H9 (cell line): ENCODE results near the gene TAOK3. TPM values are rescaled to one million over a fixed set of nuclear protein-coding genes. Genes with fewer than 3 reads are reported as not detected.

Experiments
- DNase-seq: peaks from one replicate; pipeline ENCODE4 v3.0.0-alpha.2; 2017
- H2AFZ ChIP-seq: one replicate; pipeline ENCODE4 v1.6.1; 2013; ENCODE audit warnings: mild to moderate bottlenecking, low read length, control low read depth, moderate library complexity
- H2AK5ac ChIP-seq: 2 replicates; pipeline ENCODE4 v1.6.1; 2013; ENCODE audit warnings: low read length, control low read depth, mixed read lengths; ENCODE audit not compliant: insufficient read length
- H2BK120ac ChIP-seq: one replicate; pipeline ENCODE4 v1.6.1; 2013; ENCODE audit warnings: low read depth, mild to moderate bottlenecking, low read length, control low read depth, inconsistent platforms; ENCODE audit not compliant: poor library complexity, severe bottlenecking
- H2BK12ac ChIP-seq: 2 replicates; pipeline ENCODE4 v1.6.1; 2013; ENCODE audit warnings: low read length, control low read depth, mixed read lengths, low read depth; ENCODE audit not compliant: insufficient read length
- H2BK15ac ChIP-seq: 2 replicates; pipeline ENCODE4 v1.6.1; 2013; ENCODE audit warnings: low read depth, low read length, control low read depth
- H2BK20ac ChIP-seq: one replicate; pipeline ENCODE4 v1.6.1; 2013; ENCODE audit warnings: low read depth, mild to moderate bottlenecking, low read length, control low read depth, inconsistent platforms; ENCODE audit not compliant: poor library complexity, severe bottlenecking
- H2BK5ac ChIP-seq: 2 replicates; pipeline ENCODE4 v1.6.1; 2013; ENCODE audit warnings: low read length, control low read depth, mixed read lengths; ENCODE audit not compliant: insufficient read length
- H3K14ac ChIP-seq: 2 replicates; pipeline ENCODE4 v1.6.1; 2013; ENCODE audit warnings: low read length, control low read depth; ENCODE audit not compliant: insufficient read depth
- H3K18ac ChIP-seq: 2 replicates; pipeline ENCODE4 v1.6.1; 2013; ENCODE audit warnings: low read depth, mild to moderate bottlenecking, mixed read lengths, low read length, control low read depth; ENCODE audit not compliant: insufficient read length
- H3K23ac ChIP-seq: 2 replicates; pipeline ENCODE4 v1.6.1; 2013; ENCODE audit warnings: low read length, control low read depth, mixed read lengths, low read depth; ENCODE audit not compliant: insufficient read length
- H3K23me2 ChIP-seq: 2 replicates; pipeline ENCODE4 v1.6.1; 2013; ENCODE audit warnings: low read depth, mild to moderate bottlenecking, mixed read lengths, low read length, control low read depth; ENCODE audit not compliant: insufficient read length, poor library complexity, severe bottlenecking
- H3K27ac ChIP-seq: 2 replicates; pipeline ENCODE4 v1.5.1; 2013; ENCODE audit warnings: low read length, control low read depth, mixed read lengths, low read depth; ENCODE audit not compliant: insufficient read length
- H3K27me3 ChIP-seq: 2 replicates; pipeline ENCODE4 v1.6.1; 2013; ENCODE audit warnings: low read length, control low read depth, inconsistent platforms; ENCODE audit not compliant: insufficient read depth
- H3K4ac ChIP-seq: 2 replicates; pipeline ENCODE4 v1.6.1; 2013; ENCODE audit warnings: low read depth, mild to moderate bottlenecking, control low read depth, inconsistent platforms, low read length, moderate library complexity
- H3K4me1 ChIP-seq: 2 replicates; pipeline ENCODE4 v1.6.1; 2013; ENCODE audit warnings: low read length, control low read depth, inconsistent platforms; ENCODE audit not compliant: insufficient read depth
- H3K4me2 ChIP-seq: 2 replicates; pipeline ENCODE4 v1.6.1; 2013; ENCODE audit warnings: low read length, control low read depth, mixed read lengths; ENCODE audit not compliant: insufficient read length, insufficient read depth
- H3K56ac ChIP-seq: 2 replicates; pipeline ENCODE4 v1.6.1; 2013; ENCODE audit warnings: low read depth, mild to moderate bottlenecking, mixed read lengths, low read length, control low read depth; ENCODE audit not compliant: insufficient read length
- H3K79me1 ChIP-seq: 2 replicates; pipeline ENCODE4 v1.6.1; 2013; ENCODE audit warnings: low read depth, mild to moderate bottlenecking, moderate library complexity, low read length, control low read depth, inconsistent platforms; ENCODE audit not compliant: insufficient read depth, poor library complexity, severe bottlenecking
- H3K79me2 ChIP-seq: 2 replicates; pipeline ENCODE4 v1.6.1; 2013; ENCODE audit warnings: low read length, control low read depth, inconsistent platforms; ENCODE audit not compliant: insufficient read depth
- H3K9ac ChIP-seq: 2 replicates; pipeline ENCODE4 v1.6.1; 2013; ENCODE audit warnings: low read length, control low read depth, mixed read lengths; ENCODE audit not compliant: insufficient read length; ENCODE audit errors: extremely low read depth
- H3K9me3 ChIP-seq: one replicate; pipeline ENCODE4 v1.6.1; 2013; ENCODE audit warnings: low read depth, low read length, inconsistent platforms; ENCODE audit not compliant: control insufficient read depth
- H3T11ph ChIP-seq: one replicate; pipeline ENCODE4 v1.6.1; 2013; ENCODE audit warnings: mild to moderate bottlenecking, low read length, control low read depth, inconsistent platforms
- H4K20me1 ChIP-seq: one replicate; pipeline ENCODE4 v1.6.1; 2013; ENCODE audit not compliant: control insufficient read depth, insufficient read length, insufficient read depth
- H4K5ac ChIP-seq: 2 replicates; pipeline ENCODE4 v1.6.1; 2013; ENCODE audit warnings: low read depth, mild to moderate bottlenecking, mixed read lengths, low read length, control low read depth; ENCODE audit not compliant: insufficient read length
- H4K8ac ChIP-seq: replicated peaks from 2 replicates; pipeline ENCODE4 v1.6.1; 2013; ENCODE audit warnings: low read length, control low read depth, mixed read lengths, low read depth; ENCODE audit not compliant: insufficient read length
- H4K91ac ChIP-seq: 2 replicates; pipeline ENCODE4 v1.6.1; 2013; ENCODE audit warnings: low read depth, mild to moderate bottlenecking, moderate library complexity, mixed read lengths, low read length, control low read depth; ENCODE audit not compliant: insufficient read length
- H3K27ac Mint-ChIP-seq, 3 experiments: 2 replicates in 2 of 3; 3 replicates in 1 of 3; pipeline ENCODE4 v1.8.0; 2020 to 2021; ENCODE audit warnings: mixed read lengths in 3 of 3, mild to moderate bottlenecking in 1 of 3, moderate library complexity in 1 of 3
- H3K27me3 Mint-ChIP-seq: 2 replicates; pipeline ENCODE4 v1.8.0; 2021; ENCODE audit warnings: low read depth, mild to moderate bottlenecking, moderate library complexity, mixed read lengths
- H3K36me3 Mint-ChIP-seq, 3 experiments: 2 replicates in 2 of 3; 3 replicates in 1 of 3; pipeline ENCODE4 v1.8.0; 2020 to 2021; ENCODE audit warnings: low read depth in 3 of 3, mixed read lengths in 3 of 3; ENCODE audit not compliant: insufficient read depth in 1 of 3
- H3K4me1 Mint-ChIP-seq, 2 experiments: 2 replicates each; pipeline ENCODE4 v1.8.0; 2020; ENCODE audit warnings: mixed read lengths in 2 of 2
- H3K4me3 Mint-ChIP-seq, 2 experiments: 2 replicates in 1 of 2; 3 replicates in 1 of 2; pipeline ENCODE4 v1.8.0; 2020 to 2021; ENCODE audit warnings: mild to moderate bottlenecking in 2 of 2, mixed read lengths in 2 of 2, moderate library complexity in 1 of 2
- H3K9me3 Mint-ChIP-seq, 2 experiments: 2 replicates in 1 of 2; 3 replicates in 1 of 2; pipeline ENCODE4 v1.8.0; 2020; ENCODE audit warnings: mild to moderate bottlenecking in 2 of 2, mixed read lengths in 2 of 2, moderate library complexity in 1 of 2
- CTCF ChIP-seq: fragments of 200-600 bp; sonication (generic); conservative IDR thresholded peaks from 3 replicates; pipeline ENCODE4 v1.8.0; 2021; ENCODE audit warnings: antibody characterized with exemption, mild to moderate bottlenecking
- total RNA-seq: library from RNA; stranded (reverse); gene quantifications from 2 replicates; pipeline ENCODE4 v1.2.1, GENCODE V29; 2021

Gene TAOK3
- total RNA-seq, 1 experiment from 2014 or later, result 5.2 TPM

DNA sequence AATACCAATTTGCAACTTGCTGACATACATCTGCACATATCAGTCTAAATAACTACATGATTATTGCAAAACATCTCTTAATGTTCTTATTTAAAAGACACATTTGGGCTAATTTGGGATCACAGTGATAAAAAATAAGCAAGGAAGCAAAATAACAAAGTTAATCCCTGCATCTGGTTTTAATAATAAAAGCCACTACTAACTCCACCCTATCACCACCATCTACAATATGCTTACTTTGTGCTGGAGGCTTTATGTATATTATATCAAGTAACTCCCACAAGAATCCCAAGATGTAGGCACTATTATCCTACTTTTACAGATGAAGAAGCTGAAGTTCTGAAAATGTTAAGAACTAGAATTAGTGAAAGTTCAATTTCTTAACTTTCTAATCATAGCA, 45.7 kb downstream of the TAOK3 start:
- H3K27me3 ChIP-seq, result no peaks in the 10 kb centered on the region
- H3K4me3 Mint-ChIP-seq, result no peak overlapping the region
- no peak overlapping the region for H3K4ac ChIP-seq
- H2BK120ac ChIP-seq, result no peak overlapping the region
- H3K14ac ChIP-seq, result no peak overlapping the region
- no peaks in the 10 kb centered on the region for H3K36me3 Mint-ChIP-seq
- H2BK12ac ChIP-seq, result no peak overlapping the region
- no peak overlapping the region for H3T11ph ChIP-seq
- H3K18ac ChIP-seq, result no peak overlapping the region
- H3K9me3 ChIP-seq, result no peaks in the 10 kb centered on the region
- no peak overlapping the region for H2BK15ac ChIP-seq
- no peaks in the 10 kb centered on the region for H3K27me3 Mint-ChIP-seq
- no peaks in the 10 kb centered on the region for H3K23me2 ChIP-seq
- no peaks in the 10 kb centered on the region for H3K79me2 ChIP-seq
- DNase-seq, result no peak
- no peak overlapping the region for H2BK20ac ChIP-seq
- H2AK5ac ChIP-seq, result no peak overlapping the region
- peaks cover 4 to 5% of the 10 kb centered on the region in 2 experiments; a peak in 2 of 4 replicates for H3K4me1 Mint-ChIP-seq
- H3K79me1 ChIP-seq, result no peaks in the 10 kb centered on the region
- no peak overlapping the region for H3K9ac ChIP-seq
- TF ChIP-seq CTCF, result no peak
- no peaks in the 10 kb centered on the region for H4K20me1 ChIP-seq
- H3K9me3 Mint-ChIP-seq, result no peaks in the 10 kb centered on the region
- no peak overlapping the region for H4K5ac ChIP-seq
- no peaks in the 10 kb centered on the region for H3K4me1 ChIP-seq
- no peak overlapping the region for H3K27ac ChIP-seq
- H3K4me2 ChIP-seq, result no peak overlapping the region
- no peak overlapping the region for H3K56ac ChIP-seq
- H3K23ac ChIP-seq, result no peak overlapping the region
- H3K27ac Mint-ChIP-seq, result no peak overlapping the region
- no peak overlapping the region for H4K8ac ChIP-seq
- H2BK5ac ChIP-seq, result no peak overlapping the region
- no peak overlapping the region for H4K91ac ChIP-seq
- no peak overlapping the region for H2AFZ ChIP-seq
